Esophagus muscularis mucosa (tissue), 4 donors: ENCODE data around the gene AP4S1. TPM values are rescaled to one million over a fixed set of nuclear protein-coding genes. Genes with fewer than 3 reads are reported as not detected.

ENCODE experiments used
- DNase-seq: peaks from one replicate; pipeline ENCODE4 v3.0.0-alpha.2; 2017; ENCODE audit errors: extremely low spot score
- H3K27ac ChIP-seq, 4 donors: fragments of 200-600 bp; sonication (generic); replicated peaks in 1 of 4; 1 replicate in 3 of 4; 2 replicates in 1 of 4; pipeline ENCODE4 v1.5.1; 2016 to 2019; ENCODE audit warnings: mild to moderate bottlenecking in 1 of 4
- H3K27me3 ChIP-seq, 4 donors: fragments of 200-600 bp; sonication (generic); one replicate each; pipeline versions ENCODE4 v1.5.1 to v1.6.0; 2016 to 2019
- H3K36me3 ChIP-seq, 4 donors: fragments of 200-600 bp; sonication (generic); one replicate each; pipeline ENCODE4 v1.5.1; 2016 to 2019
- H3K4me1 ChIP-seq, 4 donors: fragments of 200-600 bp; sonication (generic); one replicate each; pipeline ENCODE4 v1.5.1; 2016 to 2019
- H3K4me3 ChIP-seq, 4 donors: fragments of 200-600 bp; sonication (generic); 1 replicate in 2 of 4; 2 replicates in 2 of 4; pipeline ENCODE4 v1.5.1; 2016 to 2019; ENCODE audit warnings: mild to moderate bottlenecking in 4 of 4, moderate library complexity in 1 of 4
- H3K9me3 ChIP-seq, 4 donors: fragments of 200-600 bp; sonication (generic); 1 replicate in 3 of 4; 2 replicates in 1 of 4; pipeline ENCODE4 v1.5.1; 2016 to 2019
- EP300 ChIP-seq: sonication (generic); formaldehyde crosslinking; IDR thresholded peaks from one replicate; pipeline ENCODE4 v1.6.1; 2017; ENCODE audit warnings: antibody characterized with exemption
- POLR2A ChIP-seq: fragments of 450-650 bp; IDR thresholded peaks from one replicate; pipeline ENCODE4 v1.6.1; 2017; ENCODE audit warnings: antibody characterized with exemption, moderate library complexity, mild to moderate bottlenecking, low read depth
- POLR2AphosphoS5 ChIP-seq, 2 donors: sonication (generic); formaldehyde crosslinking; IDR thresholded peaks; one replicate each; pipeline ENCODE4 v1.6.1; 2017; ENCODE audit warnings: antibody characterized with exemption in 2 of 2
- WGBS: methylation state at CpG from one replicate; pipeline ENCODE4 v1.1.5; 2018; 5-methylcytosine and 5-hydroxymethylcytosine counted together
- intact Hi-C: fragments of 100-400 bp; cut with DNase I; formaldehyde crosslinking; loops from one replicate; pipeline ENCODE4 v1.15.1; 2023
- total RNA-seq, 4 donors: library from RNA; depleted of rRNA; stranded (reverse); fragments of >200 nt; gene quantifications; one replicate each; pipeline versions ENCODE4 v1.1.0 to v1.2.1, GENCODE V29; 2016
- TF ChIP-seq, protein P1 (sequence below), 3 experiments: fragments of 200-600 bp in 2 of 3; fragments of 450-650 bp in 1 of 3; sonication (generic) in 2 of 3; IDR thresholded peaks; one replicate each; pipeline ENCODE4 v1.5.1; 2017 to 2019; ENCODE audit warnings: antibody characterized with exemption in 3 of 3, mild to moderate bottlenecking in 2 of 3, moderate library complexity in 1 of 3

The AP4S1 gene
- total RNA-seq, 4 donors from 2014 or later = 5.0 to 12.3 (median 9.3) TPM

DNA sequence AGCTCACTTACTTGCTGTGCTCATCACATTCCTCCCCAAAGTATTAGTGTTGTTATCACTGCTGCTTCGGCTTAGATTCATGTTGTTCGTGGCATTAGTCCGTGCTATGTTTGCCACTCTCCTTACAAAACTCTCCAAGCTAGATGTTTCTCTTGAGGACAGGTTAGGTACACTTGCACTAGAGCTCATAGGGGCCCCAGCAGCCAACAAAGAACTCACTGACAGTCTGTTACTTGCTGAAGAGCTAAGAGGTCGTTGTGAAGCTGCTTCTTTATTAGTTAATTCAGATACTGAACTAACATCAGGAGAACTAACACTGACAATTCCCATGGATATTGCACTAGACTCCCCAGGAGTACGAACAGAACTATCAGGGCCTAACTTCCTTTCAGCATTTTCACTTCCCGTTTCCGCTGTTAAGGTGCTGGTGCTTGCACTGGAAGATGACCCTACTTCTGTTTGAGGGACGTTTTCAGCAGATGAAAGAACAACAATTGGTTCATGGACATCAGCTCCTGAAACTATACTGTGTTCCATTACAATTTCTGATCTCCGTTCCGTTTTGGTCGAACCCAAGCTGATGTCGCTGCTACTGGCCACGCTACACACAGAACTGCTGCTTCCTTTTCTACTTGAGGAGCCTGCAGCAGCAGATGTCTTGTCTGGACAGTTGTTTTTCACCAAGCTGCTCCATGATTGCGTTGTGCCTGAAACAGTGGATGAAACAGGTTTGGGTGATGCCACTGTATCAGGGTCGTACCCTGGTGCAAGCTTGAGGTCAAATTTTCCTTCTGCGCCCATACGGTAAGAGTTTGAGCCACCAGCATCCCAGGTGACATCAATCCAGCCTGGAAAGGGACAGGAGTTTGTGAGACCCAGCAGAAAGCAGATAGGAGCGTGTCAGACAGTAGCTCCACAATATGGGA, 103.4 kb downstream of the AP4S1 start:
- Histone ChIP-seq H3K4me1 (no peaks in the 10 kb centered on the region), H3K36me3 (peaks cover 32 to 92% (median 67%) of the 10 kb centered on the region in 4 donors), H3K27ac (no peak overlapping the region), H3K9me3 (no peaks in the 10 kb centered on the region), H3K4me3 (no peak overlapping the region), H3K27me3 (no peaks in the 10 kb centered on the region)
- 90% methylated on average over 18 of the region's 18 CpGs for WGBS
- no peak for TF ChIP-seq EP300
- TF ChIP-seq POLR2AphosphoS5 (IDR thresholded peaks at IDR 0.05) = peak in 1 of 2 donors; percentile 19
- intact Hi-C loops = no loop called here
- no peak for DNase-seq

DNA sequence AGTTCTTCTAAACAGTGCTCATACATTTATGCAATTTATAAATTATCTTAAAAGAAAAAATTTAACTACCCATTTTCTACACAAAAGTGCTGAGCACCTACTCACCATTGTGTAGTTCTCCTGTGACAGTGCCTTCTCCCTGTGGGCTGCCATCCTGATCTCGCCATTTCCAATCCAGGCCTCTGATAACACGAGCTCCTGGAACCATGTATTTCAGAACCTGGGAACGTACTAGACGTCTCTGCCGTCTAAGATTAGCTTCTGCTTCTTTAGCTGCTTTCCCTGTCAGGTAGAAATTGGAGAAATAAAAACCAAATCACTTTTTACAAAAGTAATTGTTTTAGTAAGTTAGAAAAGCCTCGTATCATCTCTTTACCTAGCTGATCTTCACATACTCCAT, 107.7 kb downstream of the AP4S1 start:
- H3K36me3 ChIP-seq = peaks cover 42 to 92% (median 63%) of the 10 kb centered on the region in 4 donors
- intact Hi-C loops = no loop called here
- H3K9me3 ChIP-seq = no peaks in the 10 kb centered on the region
- TF ChIP-seq POLR2A (no peak), POLR2AphosphoS5 (IDR thresholded peaks at IDR 0.05) (no peak), EP300 (no peak)
- TF ChIP-seq, protein P1, sequence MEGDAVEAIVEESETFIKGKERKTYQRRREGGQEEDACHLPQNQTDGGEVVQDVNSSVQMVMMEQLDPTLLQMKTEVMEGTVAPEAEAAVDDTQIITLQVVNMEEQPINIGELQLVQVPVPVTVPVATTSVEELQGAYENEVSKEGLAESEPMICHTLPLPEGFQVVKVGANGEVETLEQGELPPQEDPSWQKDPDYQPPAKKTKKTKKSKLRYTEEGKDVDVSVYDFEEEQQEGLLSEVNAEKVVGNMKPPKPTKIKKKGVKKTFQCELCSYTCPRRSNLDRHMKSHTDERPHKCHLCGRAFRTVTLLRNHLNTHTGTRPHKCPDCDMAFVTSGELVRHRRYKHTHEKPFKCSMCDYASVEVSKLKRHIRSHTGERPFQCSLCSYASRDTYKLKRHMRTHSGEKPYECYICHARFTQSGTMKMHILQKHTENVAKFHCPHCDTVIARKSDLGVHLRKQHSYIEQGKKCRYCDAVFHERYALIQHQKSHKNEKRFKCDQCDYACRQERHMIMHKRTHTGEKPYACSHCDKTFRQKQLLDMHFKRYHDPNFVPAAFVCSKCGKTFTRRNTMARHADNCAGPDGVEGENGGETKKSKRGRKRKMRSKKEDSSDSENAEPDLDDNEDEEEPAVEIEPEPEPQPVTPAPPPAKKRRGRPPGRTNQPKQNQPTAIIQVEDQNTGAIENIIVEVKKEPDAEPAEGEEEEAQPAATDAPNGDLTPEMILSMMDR (IDR thresholded peaks at IDR 0.05) = no peak
- H3K27me3 ChIP-seq = no peaks in the 10 kb centered on the region
- peaks cover 0 to 7% (median 2%) of the 10 kb centered on the region in 4 donors for H3K4me1 ChIP-seq
- no peak for DNase-seq
- no peak overlapping the region for H3K27ac ChIP-seq
- H3K4me3 ChIP-seq = no peak overlapping the region
- 85% methylated on average over 6 of the region's 6 CpGs for WGBS

DNA sequence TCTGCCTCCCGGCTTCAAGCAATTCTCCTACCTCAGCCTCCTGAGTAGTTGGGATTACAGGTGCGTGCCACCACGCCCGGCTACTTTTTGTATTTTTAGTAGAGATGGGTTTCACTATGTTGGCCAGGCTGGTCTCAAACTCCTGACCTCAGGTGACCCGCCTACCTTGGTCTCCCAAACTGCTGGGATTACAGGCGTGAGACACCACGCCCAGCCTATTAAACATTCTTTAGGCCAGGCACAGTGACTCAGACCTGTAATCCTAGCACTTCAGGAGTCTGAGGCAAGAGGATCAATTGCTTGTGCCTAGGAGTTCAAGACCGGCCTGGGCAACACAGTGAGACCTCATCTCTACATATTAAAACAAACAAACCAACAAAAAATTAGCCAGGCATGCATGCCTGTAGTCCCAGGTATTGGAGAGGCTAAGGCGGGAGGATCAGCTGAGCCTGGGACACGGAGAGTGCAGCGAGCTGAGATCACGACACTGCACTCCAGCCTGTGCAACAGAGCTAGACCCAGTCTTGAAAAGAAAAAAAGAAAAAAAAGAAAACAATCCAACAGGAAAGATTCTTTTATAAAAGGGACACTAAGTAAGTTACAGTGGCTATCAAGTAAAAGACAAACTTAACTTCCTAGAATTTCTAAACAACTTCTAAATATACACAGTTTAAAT, 111.9 kb downstream of the AP4S1 start:
- Histone ChIP-seq H3K27me3 (no peaks in the 10 kb centered on the region), H3K9me3 (no peaks in the 10 kb centered on the region), H3K36me3 (peaks cover 48 to 97% (median 75%) of the 10 kb centered on the region in 4 donors), H3K4me3 (no peak overlapping the region), H3K4me1 (peaks cover 0 to 12% (median 2%) of the 10 kb centered on the region in 4 donors), H3K27ac (peak overlapping the region in 1 of 4 donors; percentile 15)
- TF ChIP-seq POLR2AphosphoS5 (IDR thresholded peaks at IDR 0.05) (no peak), EP300 (no peak), POLR2A (no peak)
- TF ChIP-seq, protein P1 (IDR thresholded peaks at IDR 0.05) = no peak
- intact Hi-C loops = no loop called here
- 83% methylated on average over 11 of the region's 12 CpGs for WGBS
- no peak for DNase-seq

DNA sequence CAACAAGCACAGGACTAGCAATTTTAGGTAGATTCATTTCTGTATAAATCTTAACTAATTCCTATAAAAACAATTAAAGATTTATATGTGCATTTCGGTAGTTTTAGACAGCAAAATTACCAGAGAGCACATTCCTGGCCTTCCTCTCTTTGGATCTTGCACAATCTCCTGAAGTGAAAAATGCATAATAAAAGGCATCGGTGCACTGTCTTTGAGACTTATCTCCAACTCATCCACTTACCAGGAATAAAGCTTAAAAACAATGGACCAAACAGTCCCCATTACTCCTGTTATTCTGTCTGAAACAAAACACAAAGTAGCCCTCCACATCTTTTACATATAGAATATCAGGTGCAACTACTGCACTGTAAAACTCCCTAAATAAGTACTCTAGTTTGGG, 112.9 kb downstream of the AP4S1 start:
- peaks cover 46 to 97% (median 72%) of the 10 kb centered on the region in 4 donors for H3K36me3 ChIP-seq
- intact Hi-C loops = no loop called here
- no peak overlapping the region for H3K27ac ChIP-seq

More for the DNA sequence above, 112.9 kb downstream of the AP4S1 start:
- no peak for DNase-seq
- H3K4me1 ChIP-seq = peaks cover 0 to 12% (median 2%) of the 10 kb centered on the region in 4 donors
- no peak overlapping the region for H3K4me3 ChIP-seq
- TF ChIP-seq EP300 = no peak
- no peak for TF ChIP-seq POLR2AphosphoS5 (IDR thresholded peaks at IDR 0.05)
- TF ChIP-seq, protein P1 (IDR thresholded peaks at IDR 0.05) = no peak
- no peak for TF ChIP-seq POLR2A
- WGBS = 68% methylated on average over 2 of the region's 2 CpGs
- H3K9me3 ChIP-seq = no peaks in the 10 kb centered on the region
- H3K27me3 ChIP-seq = no peaks in the 10 kb centered on the region
